ENCODE measurements around the gene ACSF3.
A peak's percentile ranks its signal among the peaks of the same experiment; 100 is the strongest.

The ACSF3 gene

DNA sequence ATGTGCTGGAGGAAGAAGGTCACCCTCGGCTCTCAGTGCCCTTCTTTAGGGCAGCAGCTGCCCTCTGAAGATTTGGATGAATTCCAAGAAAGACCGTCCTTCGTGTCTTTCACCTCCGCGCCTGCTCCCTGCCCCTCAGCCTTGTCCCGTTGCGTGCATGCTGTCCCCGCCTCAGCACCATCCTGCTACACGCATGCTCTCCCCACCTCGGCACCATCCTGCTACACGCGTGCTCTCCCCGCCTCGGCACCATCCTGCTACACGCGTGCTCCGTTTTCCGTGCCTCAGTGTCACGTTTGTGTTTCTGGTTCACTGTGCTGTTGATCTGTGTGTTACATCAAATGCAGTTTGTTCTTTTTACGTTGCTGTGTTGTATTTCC is 13.5 kb downstream of the ACSF3 start:
- Histone ChIP-seq H3K9me3 (ENCODE audit: control insufficient read depth in 1 of 2, low read length in 2 of 2) (no peaks in the 10 kb centered on the region), H3K9ac (ENCODE audit: low read depth in 1 of 2, low read length in 2 of 2) (no peak overlapping the region), H3K4me1 (ENCODE audit: control insufficient read depth in 1 of 2, insufficient read depth in 2 of 2, low read length in 2 of 2) (peaks cover 17 to 18% of the 10 kb centered on the region in 2 donors), H3K4me3 (ENCODE audit: low read depth in 1 of 2, low read length in 2 of 2) (no peak overlapping the region), H3K27me3 (ENCODE audit: control insufficient read depth in 1 of 2, insufficient read depth in 2 of 2, low read length in 2 of 2) (no peaks in the 10 kb centered on the region), H3K36me3 (ENCODE audit: control insufficient read depth in 1 of 2, insufficient read depth in 2 of 2, low read length in 2 of 2) (peaks cover 19 to 81% of the 10 kb centered on the region in 2 donors), H3K27ac (ENCODE audit: low read depth, low read length) (no peak overlapping the region)

DNA sequence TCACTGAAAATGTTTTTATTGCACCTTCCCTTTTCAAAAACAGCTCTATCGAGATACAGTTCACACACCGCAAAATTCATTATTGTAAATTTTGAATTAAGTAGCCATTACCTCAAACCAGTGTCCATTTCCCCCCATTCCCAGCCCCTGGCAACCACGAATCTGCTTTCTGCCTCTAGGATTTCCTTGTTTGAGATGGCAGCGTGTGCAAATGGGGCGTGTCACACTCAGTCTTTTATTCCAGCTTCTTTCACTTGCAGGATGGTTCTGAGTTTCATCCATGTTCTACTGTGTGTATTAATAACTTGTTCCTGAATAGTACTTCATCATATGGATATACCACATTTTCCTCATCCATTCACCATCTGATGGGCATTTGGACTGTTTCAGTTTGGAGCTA is 14.8 kb downstream of the ACSF3 start:
- H3K4me1 ChIP-seq (ENCODE audit: control insufficient read depth in 1 of 2, insufficient read depth in 2 of 2, low read length in 2 of 2): peaks cover 5 to 7% of the 10 kb centered on the region in 2 donors
- peaks cover 29 to 81% of the 10 kb centered on the region in 2 donors for H3K36me3 ChIP-seq (ENCODE audit: control insufficient read depth in 1 of 2, insufficient read depth in 2 of 2, low read length in 2 of 2)
- H3K9ac ChIP-seq (ENCODE audit: low read depth in 1 of 2, low read length in 2 of 2): no peak overlapping the region

DNA sequence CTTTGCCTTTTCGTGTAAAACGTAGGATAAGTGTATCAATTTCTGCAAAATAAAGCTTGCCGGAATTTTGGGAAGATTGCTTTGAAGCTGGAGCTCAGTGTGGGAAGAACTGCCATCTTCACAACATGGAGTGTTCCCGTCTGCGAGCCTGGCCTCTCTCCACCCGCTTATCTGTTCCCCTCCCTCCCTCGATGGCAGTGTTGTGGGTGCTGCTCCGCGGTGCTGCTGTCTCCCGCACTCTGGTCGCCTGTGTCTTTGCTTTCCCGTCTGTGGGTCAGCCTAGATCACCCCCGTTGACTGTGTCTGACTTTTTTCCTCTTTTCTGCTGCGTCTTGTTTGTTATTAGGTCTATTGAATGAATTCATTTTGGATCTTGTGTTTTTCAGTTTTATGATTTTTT is 17.0 kb downstream of the ACSF3 start:
- Histone ChIP-seq H3K27me3 (ENCODE audit: control insufficient read depth in 1 of 2, insufficient read depth in 2 of 2, low read length in 2 of 2) (no peaks in the 10 kb centered on the region), H3K9me3 (ENCODE audit: control insufficient read depth in 1 of 2, low read length in 2 of 2) (no peaks in the 10 kb centered on the region), H3K9ac (ENCODE audit: low read depth in 1 of 2, low read length in 2 of 2) (no peak overlapping the region), H3K4me3 (ENCODE audit: low read depth in 1 of 2, low read length in 2 of 2) (no peak overlapping the region), H3K27ac (ENCODE audit: low read depth, low read length) (no peak overlapping the region), H3K36me3 (ENCODE audit: control insufficient read depth in 1 of 2, insufficient read depth in 2 of 2, low read length in 2 of 2) (peaks cover 41 to 80% of the 10 kb centered on the region in 2 donors), H3K4me1 (ENCODE audit: control insufficient read depth in 1 of 2, insufficient read depth in 2 of 2, low read length in 2 of 2) (peaks cover 8 to 16% of the 10 kb centered on the region in 2 donors)

More for the DNA sequence above, 14.8 kb downstream of the ACSF3 start:
- Histone ChIP-seq H3K27ac (ENCODE audit: low read depth, low read length) (no peak overlapping the region), H3K27me3 (ENCODE audit: control insufficient read depth in 1 of 2, insufficient read depth in 2 of 2, low read length in 2 of 2) (no peaks in the 10 kb centered on the region), H3K4me3 (ENCODE audit: low read depth in 1 of 2, low read length in 2 of 2) (no peak overlapping the region), H3K9me3 (ENCODE audit: control insufficient read depth in 1 of 2, low read length in 2 of 2) (no peaks in the 10 kb centered on the region)

DNA sequence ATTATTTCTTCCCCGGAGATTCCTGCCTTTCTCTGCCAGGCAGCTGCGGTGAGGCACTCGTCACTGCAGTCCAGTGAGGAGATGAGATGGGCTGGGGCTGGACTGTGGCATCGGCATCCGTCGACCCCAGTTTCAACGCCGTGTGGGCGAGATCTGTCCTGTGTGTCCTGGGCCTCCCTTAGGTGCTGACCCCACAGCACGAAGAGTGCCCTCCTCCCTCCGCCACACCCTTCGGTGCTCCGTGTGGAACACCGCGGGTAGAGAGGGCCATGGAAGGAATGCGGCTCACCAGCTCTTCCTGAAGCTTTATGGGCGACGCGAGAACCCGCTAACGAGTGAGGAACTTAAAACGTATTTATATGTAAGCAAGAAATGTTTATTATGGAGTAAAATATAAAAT is 17.6 kb downstream of the ACSF3 start:
- Histone ChIP-seq H3K9ac (ENCODE audit: low read depth in 1 of 2, low read length in 2 of 2) (no peak overlapping the region), H3K9me3 (ENCODE audit: control insufficient read depth in 1 of 2, low read length in 2 of 2) (no peaks in the 10 kb centered on the region), H3K36me3 (ENCODE audit: control insufficient read depth in 1 of 2, insufficient read depth in 2 of 2, low read length in 2 of 2) (peaks cover 44 to 80% of the 10 kb centered on the region in 2 donors), H3K27me3 (ENCODE audit: control insufficient read depth in 1 of 2, insufficient read depth in 2 of 2, low read length in 2 of 2) (no peaks in the 10 kb centered on the region), H3K4me3 (ENCODE audit: low read depth in 1 of 2, low read length in 2 of 2) (no peak overlapping the region), H3K4me1 (ENCODE audit: control insufficient read depth in 1 of 2, insufficient read depth in 2 of 2, low read length in 2 of 2) (peaks cover 12 to 16% of the 10 kb centered on the region in 2 donors), H3K27ac (ENCODE audit: low read depth, low read length) (no peak overlapping the region)

DNA sequence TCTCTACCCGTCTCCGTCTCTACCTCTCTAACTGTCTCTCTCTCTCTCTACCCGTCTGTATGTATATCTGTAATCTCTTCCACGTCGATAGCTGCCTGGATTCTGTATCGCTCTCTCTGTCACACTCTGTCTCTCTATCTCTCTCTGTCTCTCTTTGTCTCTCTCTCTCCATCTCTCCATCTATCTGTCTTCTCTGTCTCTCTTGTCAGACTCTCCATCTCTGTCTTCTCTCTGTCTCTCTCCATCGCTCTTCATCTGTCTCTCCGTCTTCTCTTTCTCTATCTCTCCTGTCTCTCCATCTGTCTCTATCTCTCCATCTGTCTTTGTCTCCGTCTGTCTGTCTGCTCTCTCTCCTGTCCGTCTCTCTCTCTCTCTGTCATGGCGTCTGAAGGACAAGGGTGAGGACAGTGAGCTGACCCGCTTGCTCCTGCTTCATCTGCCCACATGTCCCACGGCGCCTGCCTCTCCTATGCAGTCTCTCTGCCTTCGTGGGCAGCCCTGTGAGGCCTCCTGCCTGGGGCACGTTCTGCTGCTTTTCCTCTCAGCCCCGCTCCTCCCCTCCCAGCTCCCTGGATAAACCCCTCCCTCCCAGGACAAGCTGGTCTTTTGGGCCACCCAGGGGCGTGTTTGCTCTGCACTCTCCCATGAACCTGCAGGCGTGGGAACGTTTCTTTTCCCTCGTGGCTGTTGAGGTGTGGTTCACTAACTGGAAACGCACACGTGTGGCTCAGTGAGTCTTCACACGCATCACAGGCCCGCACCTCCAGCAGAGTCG is 18.9 kb downstream of the ACSF3 start:
- H3K27me3 ChIP-seq (ENCODE audit: control insufficient read depth in 1 of 2, insufficient read depth in 2 of 2, low read length in 2 of 2): no peaks in the 10 kb centered on the region
- H3K4me1 ChIP-seq (ENCODE audit: control insufficient read depth in 1 of 2, insufficient read depth in 2 of 2, low read length in 2 of 2): peaks cover 13 to 16% of the 10 kb centered on the region in 2 donors
- H3K36me3 ChIP-seq (ENCODE audit: control insufficient read depth in 1 of 2, insufficient read depth in 2 of 2, low read length in 2 of 2): peaks cover 46 to 80% of the 10 kb centered on the region in 2 donors

DNA sequence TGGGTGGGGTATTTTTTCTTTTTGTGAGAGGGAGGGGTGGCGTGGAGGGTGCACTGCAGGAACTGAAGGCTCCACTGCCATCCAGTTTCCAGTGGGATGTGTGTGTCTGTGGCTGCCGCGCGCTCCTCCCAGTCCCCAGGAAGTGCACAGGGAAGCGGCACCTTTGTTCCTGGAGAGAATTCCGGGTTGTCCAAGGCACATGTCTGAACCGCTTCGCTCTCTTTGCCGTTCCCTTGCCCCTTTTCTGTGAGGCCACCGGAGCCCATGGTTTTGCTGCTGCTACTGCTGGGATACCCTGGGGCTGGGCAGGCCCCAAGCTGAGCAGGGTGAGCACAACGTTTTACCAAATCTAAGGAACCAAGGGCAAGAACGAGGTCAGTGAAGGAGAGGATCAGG is 19.5 kb downstream of the ACSF3 start:
- Histone ChIP-seq H3K9me3 (ENCODE audit: control insufficient read depth in 1 of 2, low read length in 2 of 2) (no peaks in the 10 kb centered on the region), H3K9ac (ENCODE audit: low read depth in 1 of 2, low read length in 2 of 2) (no peak overlapping the region), H3K36me3 (ENCODE audit: control insufficient read depth in 1 of 2, insufficient read depth in 2 of 2, low read length in 2 of 2) (peaks cover 44 to 81% of the 10 kb centered on the region in 2 donors), H3K4me1 (ENCODE audit: control insufficient read depth in 1 of 2, insufficient read depth in 2 of 2, low read length in 2 of 2) (peaks cover 13 to 16% of the 10 kb centered on the region in 2 donors), H3K4me3 (ENCODE audit: low read depth in 1 of 2, low read length in 2 of 2) (no peak overlapping the region), H3K27ac (ENCODE audit: low read depth, low read length) (no peak overlapping the region), H3K27me3 (ENCODE audit: control insufficient read depth in 1 of 2, insufficient read depth in 2 of 2, low read length in 2 of 2) (no peaks in the 10 kb centered on the region)

More for the DNA sequence above, 18.9 kb downstream of the ACSF3 start:
- Histone ChIP-seq H3K27ac (ENCODE audit: low read depth, low read length) (no peak overlapping the region), H3K9ac (ENCODE audit: low read depth in 1 of 2, low read length in 2 of 2) (no peak overlapping the region), H3K9me3 (ENCODE audit: control insufficient read depth in 1 of 2, low read length in 2 of 2) (no peaks in the 10 kb centered on the region), H3K4me3 (ENCODE audit: low read depth in 1 of 2, low read length in 2 of 2) (no peak overlapping the region)

DNA sequence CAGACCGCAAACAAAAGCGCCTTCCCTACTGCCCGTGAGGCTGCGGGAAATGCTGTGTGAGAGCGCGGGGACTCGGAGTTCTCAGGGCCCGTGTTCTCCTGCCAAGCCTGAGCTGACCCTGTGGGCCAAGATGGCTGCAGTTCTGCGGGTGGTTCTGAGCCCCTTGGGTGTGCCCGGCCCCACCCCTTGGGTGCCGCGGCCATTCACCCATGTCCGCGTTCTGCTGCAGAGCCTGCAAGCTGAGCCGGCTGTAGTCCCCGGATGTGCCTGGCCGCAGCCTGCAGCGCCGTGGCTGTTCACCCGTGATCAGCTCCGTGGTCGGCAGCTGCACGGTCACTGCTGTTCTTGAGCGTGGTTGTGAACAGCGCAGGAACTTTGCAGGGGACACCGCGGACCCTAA is 20.0 kb downstream of the ACSF3 start:
- no peak overlapping the region for H3K27ac ChIP-seq (ENCODE audit: low read depth, low read length)
- no peaks in the 10 kb centered on the region for H3K27me3 ChIP-seq (ENCODE audit: control insufficient read depth in 1 of 2, insufficient read depth in 2 of 2, low read length in 2 of 2)
- H3K4me3 ChIP-seq (ENCODE audit: low read depth in 1 of 2, low read length in 2 of 2): no peak overlapping the region
- peaks cover 13 to 16% of the 10 kb centered on the region in 2 donors for H3K4me1 ChIP-seq (ENCODE audit: control insufficient read depth in 1 of 2, insufficient read depth in 2 of 2, low read length in 2 of 2)
- no peak overlapping the region for H3K9ac ChIP-seq (ENCODE audit: low read depth in 1 of 2, low read length in 2 of 2)
- H3K9me3 ChIP-seq (ENCODE audit: control insufficient read depth in 1 of 2, low read length in 2 of 2): no peaks in the 10 kb centered on the region
- peaks cover 44 to 84% of the 10 kb centered on the region in 2 donors for H3K36me3 ChIP-seq (ENCODE audit: control insufficient read depth in 1 of 2, insufficient read depth in 2 of 2, low read length in 2 of 2)

DNA sequence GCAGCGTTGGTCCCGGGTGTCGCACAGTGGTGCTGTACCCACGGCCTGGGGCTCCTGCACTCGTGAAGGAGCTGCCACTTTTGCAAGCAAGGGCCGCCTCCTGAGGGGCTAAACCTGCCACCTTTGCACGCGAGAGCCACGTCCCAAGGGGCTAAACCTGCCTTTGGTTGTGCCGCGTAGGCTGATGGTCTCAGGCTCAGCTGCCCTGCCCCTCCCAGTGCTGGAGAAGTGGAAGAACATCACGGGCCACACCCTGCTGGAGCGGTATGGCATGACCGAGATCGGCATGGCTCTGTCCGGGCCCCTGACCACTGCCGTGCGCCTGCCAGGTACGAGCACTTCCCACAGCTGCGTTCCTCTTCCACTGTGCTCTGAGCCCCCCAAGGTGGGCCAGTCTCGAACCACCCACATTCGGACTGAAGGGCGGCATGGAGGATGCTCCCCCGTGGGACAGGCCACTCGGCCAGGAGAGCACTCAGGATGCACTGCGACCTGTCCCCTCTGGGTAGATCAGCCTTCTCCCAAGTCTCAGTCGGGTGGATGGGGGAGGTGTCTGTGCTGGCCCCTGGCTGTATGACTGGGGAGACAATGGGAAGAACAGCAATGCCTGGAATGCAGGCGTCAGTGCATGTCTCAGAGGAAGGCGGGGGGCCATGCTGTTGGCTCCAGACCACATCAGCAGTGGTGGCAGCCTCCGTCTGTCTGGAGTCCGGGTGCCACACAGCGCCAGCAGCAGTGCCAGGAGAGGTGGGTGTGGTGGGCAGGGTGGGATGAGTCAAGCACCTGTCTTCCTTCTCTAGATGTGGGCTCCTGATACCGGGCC is 20.7 kb downstream of the ACSF3 start:
- peak overlapping the region in 1 of 2 donors; percentile 1 for H3K9ac ChIP-seq (ENCODE audit: low read depth in 1 of 2, low read length in 2 of 2)
- H3K4me3 ChIP-seq (ENCODE audit: low read depth in 1 of 2, low read length in 2 of 2): peak overlapping the region; percentile 6 to 26
- no peaks in the 10 kb centered on the region for H3K27me3 ChIP-seq (ENCODE audit: control insufficient read depth in 1 of 2, insufficient read depth in 2 of 2, low read length in 2 of 2)
- no peaks in the 10 kb centered on the region for H3K9me3 ChIP-seq (ENCODE audit: control insufficient read depth in 1 of 2, low read length in 2 of 2)
- H3K27ac ChIP-seq (ENCODE audit: low read depth, low read length): peak overlapping the region; percentile 8
- H3K36me3 ChIP-seq (ENCODE audit: control insufficient read depth in 1 of 2, insufficient read depth in 2 of 2, low read length in 2 of 2): peaks cover 44 to 85% of the 10 kb centered on the region in 2 donors
- H3K4me1 ChIP-seq (ENCODE audit: control insufficient read depth in 1 of 2, insufficient read depth in 2 of 2, low read length in 2 of 2): peaks cover 13 to 16% of the 10 kb centered on the region in 2 donors

DNA sequence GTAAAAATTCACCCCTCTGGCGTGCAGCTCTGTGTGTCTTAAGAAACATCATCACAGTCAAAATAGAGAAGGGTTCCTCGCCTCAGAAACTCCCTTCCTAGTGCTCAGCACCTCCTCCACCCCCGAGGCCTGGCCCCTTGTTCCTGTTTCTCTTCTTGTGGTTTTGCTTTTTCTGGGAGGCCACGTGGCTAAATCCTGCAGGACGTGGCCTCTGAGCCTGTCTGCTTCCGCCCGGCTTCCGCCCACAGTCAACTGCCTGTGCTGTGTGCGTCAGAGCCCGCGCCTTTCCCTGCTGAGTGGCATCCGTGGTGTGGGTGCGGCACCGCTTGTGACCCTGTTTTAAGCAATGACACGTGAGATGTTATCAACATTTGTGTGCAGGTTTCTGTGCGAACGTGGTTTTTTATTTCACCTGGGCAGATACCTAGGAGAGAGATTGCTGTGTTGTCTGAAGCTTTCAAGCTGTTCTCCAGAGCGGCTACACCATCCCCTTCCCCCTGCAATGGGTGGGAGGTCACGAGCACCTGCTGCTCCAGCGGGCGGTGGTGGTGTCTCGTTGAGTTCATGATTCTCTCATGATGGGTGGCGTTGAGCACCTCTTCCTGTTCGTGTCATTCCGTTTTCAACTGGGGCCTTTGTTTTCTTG is 21.7 kb downstream of the ACSF3 start:
- Histone ChIP-seq H3K9ac (ENCODE audit: low read depth in 1 of 2, low read length in 2 of 2) (peak overlapping the region in 1 of 2 donors; percentile 1), H3K9me3 (ENCODE audit: control insufficient read depth in 1 of 2, low read length in 2 of 2) (no peaks in the 10 kb centered on the region), H3K27ac (ENCODE audit: low read depth, low read length) (no peak overlapping the region), H3K36me3 (ENCODE audit: control insufficient read depth in 1 of 2, insufficient read depth in 2 of 2, low read length in 2 of 2) (peaks cover 44 to 91% of the 10 kb centered on the region in 2 donors), H3K4me1 (ENCODE audit: control insufficient read depth in 1 of 2, insufficient read depth in 2 of 2, low read length in 2 of 2) (peaks cover 13 to 16% of the 10 kb centered on the region in 2 donors), H3K4me3 (ENCODE audit: low read depth in 1 of 2, low read length in 2 of 2) (peak overlapping the region in 1 of 2 donors; percentile 26), H3K27me3 (ENCODE audit: control insufficient read depth in 1 of 2, insufficient read depth in 2 of 2, low read length in 2 of 2) (no peaks in the 10 kb centered on the region)

Data from duodenal mucosa (tissue), 2 donors.